Keratinocyte (primary cell): ENCODE results near the gene MED26. TPM values are rescaled to one million over a fixed set of nuclear protein-coding genes. Genes with fewer than 3 reads are reported as not detected.

Source experiments
- DNase-seq: peaks from one replicate; pipeline ENCODE4 v3.0.0-alpha.2; 2011; ENCODE audit warnings: low read depth, missing footprints, low spot score
- FAIRE-seq: peaks from 2 replicates; lab custom pipeline; 2011; peaks lifted over from hg19 to GRCh38; lab: Jason Lieb, UNC
- H2AFZ ChIP-seq: 2 replicates; pipeline ENCODE4 v1.6.0; 2012; ENCODE audit warnings: low read length, control low read depth, inconsistent platforms; ENCODE audit not compliant: control insufficient read depth
- H3K27ac ChIP-seq: 2 replicates; pipeline ENCODE4 v1.5.1; 2011; ENCODE audit warnings: low read length; ENCODE audit not compliant: control insufficient read depth, insufficient read depth
- H3K27me3 ChIP-seq: 3 replicates; pipeline ENCODE4 v1.6.0; 2011; ENCODE audit warnings: low read length; ENCODE audit not compliant: control insufficient read depth, insufficient read depth; ENCODE audit errors: extremely low read depth
- H3K36me3 ChIP-seq, 2 experiments: 2 replicates in 1 of 2; 3 replicates in 1 of 2; pipeline ENCODE4 v1.5.1; 2011; ENCODE audit warnings: low read length in 2 of 2, mild to moderate bottlenecking in 1 of 2; ENCODE audit not compliant: control insufficient read depth in 2 of 2, insufficient read depth in 2 of 2; ENCODE audit errors: extremely low read depth in 1 of 2
- H3K4me1 ChIP-seq: 3 replicates; pipeline ENCODE4 v1.5.1; 2011; ENCODE audit warnings: low read length; ENCODE audit not compliant: control insufficient read depth, insufficient read depth; ENCODE audit errors: extremely low read depth
- H3K4me2 ChIP-seq: 3 replicates; pipeline ENCODE4 v1.6.0; 2011; ENCODE audit warnings: low read depth, low read length; ENCODE audit not compliant: control insufficient read depth, insufficient read depth; ENCODE audit errors: extremely low read depth
- H3K4me3 ChIP-seq, 3 experiments: fragments of 200-600 bp in 1 of 3; sonication (generic) in 1 of 3; 2 replicates in 2 of 3; 3 replicates in 1 of 3; pipeline ENCODE4 v1.5.1; 2011 to 2016; ENCODE audit warnings: low read length in 3 of 3, mild to moderate bottlenecking in 3 of 3, control low read depth in 2 of 3, inconsistent platforms in 1 of 3, low read depth in 1 of 3, mixed read lengths in 1 of 3, mixed run types in 1 of 3, moderate library complexity in 1 of 3; ENCODE audit not compliant: control insufficient read depth in 2 of 3, insufficient read depth in 2 of 3; ENCODE audit errors: extremely low read depth in 1 of 3
- H3K79me2 ChIP-seq: 2 replicates; pipeline ENCODE4 v1.6.0; 2012; ENCODE audit warnings: low read length; ENCODE audit not compliant: control insufficient read depth, insufficient read depth
- H3K9ac ChIP-seq: 3 replicates; pipeline ENCODE4 v1.6.0; 2011; ENCODE audit warnings: low read length; ENCODE audit not compliant: control insufficient read depth, insufficient read depth; ENCODE audit errors: extremely low read depth
- H3K9me1 ChIP-seq: 3 replicates; pipeline ENCODE4 v1.6.0; 2011; ENCODE audit warnings: low read length; ENCODE audit not compliant: control insufficient read depth, insufficient read depth; ENCODE audit errors: extremely low read depth
- H3K9me3 ChIP-seq: 2 replicates; pipeline ENCODE4 v1.5.1; 2012; ENCODE audit warnings: low read depth, low read length; ENCODE audit not compliant: control insufficient read depth
- H4K20me1 ChIP-seq: 3 replicates; pipeline ENCODE4 v1.6.0; 2011; ENCODE audit warnings: low read length; ENCODE audit not compliant: control insufficient read depth, insufficient read depth; ENCODE audit errors: extremely low read depth
- EZH2 ChIP-seq: IDR thresholded peaks from one replicate; pipeline ENCODE4 v1.6.1; 2012; ENCODE audit warnings: inconsistent platforms, mild to moderate bottlenecking, low read length, moderate library complexity
- dilution Hi-C: fragments of 300-500 bp; cut with MboI; formaldehyde crosslinking; loops from one replicate; pipeline ENCODE4 v1.7.0; 2020; ENCODE audit warnings: low sequenced_read_pairs; ENCODE audit not compliant: extremely low pct_ligation_motif_present
- polyA plus RNA-seq, 5 experiments: library from polyadenylated mRNA; depleted of rRNA in 3 of 5; stranded (reverse) in 3 of 5; stranded (forward) in 1 of 5; unstranded in 1 of 5; fragments of >200 nt; gene quantifications; 1 replicate in 1 of 5; 2 replicates in 3 of 5; 3 replicates in 1 of 5; pipeline versions ENCODE4 v1.2.1 to v1.2.3, GENCODE V29; 2011 to 2012; ENCODE audit warnings: missing spikeins in 2 of 5, low read depth in 1 of 5, low replicate concordance in 1 of 5
- TF ChIP-seq, protein P1 (sequence below), 3 experiments: IDR thresholded peaks in 1 of 3; conservative IDR thresholded peaks in 1 of 3; optimal IDR thresholded peaks in 1 of 3; 2 replicates in 2 of 3; 3 replicates in 1 of 3; pipeline versions ENCODE3 to v1.5.1; 2011; ENCODE audit warnings: low read length in 3 of 3, mild to moderate bottlenecking in 3 of 3, moderate library complexity in 2 of 3, control low read depth in 1 of 3, inconsistent platforms in 1 of 3; ENCODE audit not compliant: insufficient read depth in 2 of 3; ENCODE audit errors: extremely low read depth in 1 of 3

The MED26 gene
- polyA plus RNA-seq, 1 donor (not counting 4 experiments of a cell fraction or from before 2014, with no cell fraction given) = 4.7 TPM

- H3K4me2 ChIP-seq = no peak overlapping the region
- H3K79me2 ChIP-seq = peaks cover 38% of the 10 kb centered on the region
- H2AFZ ChIP-seq = no peak overlapping the region
- no peaks in the 10 kb centered on the region for H3K9me1 ChIP-seq
- TF ChIP-seq, protein P1, sequence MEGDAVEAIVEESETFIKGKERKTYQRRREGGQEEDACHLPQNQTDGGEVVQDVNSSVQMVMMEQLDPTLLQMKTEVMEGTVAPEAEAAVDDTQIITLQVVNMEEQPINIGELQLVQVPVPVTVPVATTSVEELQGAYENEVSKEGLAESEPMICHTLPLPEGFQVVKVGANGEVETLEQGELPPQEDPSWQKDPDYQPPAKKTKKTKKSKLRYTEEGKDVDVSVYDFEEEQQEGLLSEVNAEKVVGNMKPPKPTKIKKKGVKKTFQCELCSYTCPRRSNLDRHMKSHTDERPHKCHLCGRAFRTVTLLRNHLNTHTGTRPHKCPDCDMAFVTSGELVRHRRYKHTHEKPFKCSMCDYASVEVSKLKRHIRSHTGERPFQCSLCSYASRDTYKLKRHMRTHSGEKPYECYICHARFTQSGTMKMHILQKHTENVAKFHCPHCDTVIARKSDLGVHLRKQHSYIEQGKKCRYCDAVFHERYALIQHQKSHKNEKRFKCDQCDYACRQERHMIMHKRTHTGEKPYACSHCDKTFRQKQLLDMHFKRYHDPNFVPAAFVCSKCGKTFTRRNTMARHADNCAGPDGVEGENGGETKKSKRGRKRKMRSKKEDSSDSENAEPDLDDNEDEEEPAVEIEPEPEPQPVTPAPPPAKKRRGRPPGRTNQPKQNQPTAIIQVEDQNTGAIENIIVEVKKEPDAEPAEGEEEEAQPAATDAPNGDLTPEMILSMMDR (optimal IDR thresholded peaks at IDR 0.05 in 1 of 3, IDR thresholded peaks at IDR 0.05 in 1 of 3, conservative IDR thresholded peaks at IDR 0.05 in 1 of 3; ENCODE audit: extremely low read depth in 1 of 3, insufficient read depth in 2 of 3, low read length in 3 of 3) = no peak
- TF ChIP-seq EZH2 = no peak
- H3K9me3 ChIP-seq = no peaks in the 10 kb centered on the region
- FAIRE-seq = no peak
- H3K9ac ChIP-seq = no peak overlapping the region
- dilution Hi-C loops = no loop called here
- no peaks in the 10 kb centered on the region for H3K27me3 ChIP-seq
- H3K4me1 ChIP-seq = no peaks in the 10 kb centered on the region
- peaks cover 23 to 46% of the 10 kb centered on the region in 2 experiments for H3K36me3 ChIP-seq
- no peak overlapping the region for H3K27ac ChIP-seq
- DNase-seq = no peak
- no peaks in the 10 kb centered on the region for H4K20me1 ChIP-seq
- H3K4me3 ChIP-seq = no peak overlapping the region
Measured at GRCh38 chr19:16645140-16645539, 17.1 kb upstream of the MED26 start.

DNA sequence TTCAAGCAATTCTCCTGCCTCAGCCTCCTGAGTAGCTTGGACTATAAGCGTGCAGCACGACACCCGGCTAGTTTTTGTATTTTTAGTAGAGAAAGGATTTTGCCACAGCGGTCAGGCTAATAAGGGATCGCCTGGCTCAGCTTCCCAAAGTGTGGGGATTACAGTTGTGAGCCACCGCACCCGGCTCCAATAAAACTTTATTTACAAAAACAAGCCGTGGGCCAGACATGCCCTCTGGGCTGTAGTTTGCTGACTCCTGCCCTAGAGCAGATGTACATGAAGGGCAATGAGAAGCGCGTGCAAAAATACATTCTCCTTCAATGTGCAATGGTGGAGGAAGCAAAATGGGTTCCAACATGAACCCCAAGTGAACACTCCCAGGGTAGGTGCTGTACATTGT lies 13.7 kb upstream of the MED26 start:
- Histone ChIP-seq H3K4me3 (no peak overlapping the region), H3K4me2 (no peak overlapping the region), H3K9me1 (no peaks in the 10 kb centered on the region), H3K27me3 (no peaks in the 10 kb centered on the region), H4K20me1 (no peaks in the 10 kb centered on the region), H3K79me2 (peaks cover 59% of the 10 kb centered on the region), H3K9ac (no peak overlapping the region), H3K36me3 (peaks cover 26 to 39% of the 10 kb centered on the region in 2 experiments), H3K4me1 (no peaks in the 10 kb centered on the region), H2AFZ (no peak overlapping the region), H3K27ac (no peak overlapping the region), H3K9me3 (no peaks in the 10 kb centered on the region)
- dilution Hi-C loops = no loop called here
- no peak for DNase-seq
- FAIRE-seq = no peak
- TF ChIP-seq, protein P1 (optimal IDR thresholded peaks at IDR 0.05 in 1 of 3, IDR thresholded peaks at IDR 0.05 in 1 of 3, conservative IDR thresholded peaks at IDR 0.05 in 1 of 3; ENCODE audit: extremely low read depth in 1 of 3, insufficient read depth in 2 of 3, low read length in 3 of 3) = no peak
- no peak for TF ChIP-seq EZH2
